Testis (tissue), 3 donors: ENCODE data around the gene SBNO2. TPM values are rescaled to one million over a fixed set of nuclear protein-coding genes. Genes with fewer than 3 reads are reported as not detected.

Experiments
- DNase-seq: peaks from one replicate; pipeline ENCODE4 v3.0.0-alpha.2; 2019
- H3K27ac ChIP-seq, 2 donors: fragments of 200-600 bp; sonication (generic); one replicate each; pipeline ENCODE4 v1.5.1; 2019
- H3K27me3 ChIP-seq: fragments of 200-600 bp; sonication (generic); one replicate; pipeline ENCODE4 v1.5.1; 2019
- H3K36me3 ChIP-seq: fragments of 200-600 bp; sonication (generic); one replicate; pipeline ENCODE4 v1.5.1; 2017; ENCODE audit warnings: low read depth; ENCODE audit errors: missing control alignments
- H3K4me1 ChIP-seq: fragments of 200-600 bp; sonication (generic); one replicate; pipeline ENCODE4 v1.5.1; 2019
- H3K4me3 ChIP-seq, 2 donors: fragments of 200-600 bp; sonication (generic); one replicate each; pipeline ENCODE4 v1.5.1; 2017 to 2019
- H3K9me3 ChIP-seq: fragments of 200-600 bp; sonication (generic); one replicate; pipeline ENCODE4 v1.5.1; 2017
- CTCF ChIP-seq, 3 experiments: fragments of 450-650 bp in 2 of 3; fragments of 200-600 bp in 1 of 3; sonication (generic) in 1 of 3; IDR thresholded peaks; one replicate each; pipeline ENCODE4 v1.5.1; 2016 to 2019; ENCODE audit warnings: antibody characterized with exemption in 3 of 3, mild to moderate bottlenecking in 2 of 3, moderate library complexity in 1 of 3
- POLR2A ChIP-seq: fragments of 450-650 bp; IDR thresholded peaks from one replicate; pipeline ENCODE4 v1.6.1; 2017; ENCODE audit warnings: antibody characterized with exemption, mild to moderate bottlenecking, moderate library complexity
- WGBS, 2 donors: methylation state at CpG; one replicate each; pipeline ENCODE4 v1.1.5; 2018; 5-methylcytosine and 5-hydroxymethylcytosine counted together
- intact Hi-C: fragments of 100-400 bp; cut with DNase I; formaldehyde crosslinking; loops from one replicate; pipeline ENCODE4 v1.15.1; 2023; ENCODE audit warnings: low total_unique reads
- polyA plus RNA-seq: library from polyadenylated mRNA; stranded (reverse); fragments of 350-450 nt; fragmentation: Illumina TruSeq; extraction: RNeasy Lipid Tissue Mini Kit (QIAGEN cat#74804); gene quantifications from one replicate; pipeline ENCODE4 v1.2.3, GENCODE V29; 2014; ENCODE audit warnings: low read depth, low replicate concordance; ENCODE audit not compliant: insufficient read depth
- total RNA-seq, 2 donors: library from RNA; depleted of rRNA; stranded (reverse); fragments of >200 nt; gene quantifications; one replicate each; pipeline ENCODE4 v1.2.3, GENCODE V29; 2016

Gene SBNO2
- total and polyA plus RNA-seq, 3 donors from 2014 or later: 34.3 to 65.0 (median 58.9) TPM

- no peaks in the 10 kb centered on the region for H3K36me3 ChIP-seq
- intact Hi-C loops: no loop called here
- DNase-seq: no peak
These were observed 65.6 kb downstream of the SBNO2 start for GRCh38 chr19:1108291-1109031.

GRCh38 chr19:1107661-1108261, 66.3 kb downstream of the SBNO2 start:
- Histone ChIP-seq H3K4me3 (no peak overlapping the region), H3K9me3 (no peaks in the 10 kb centered on the region), H3K27ac (no peak overlapping the region), H3K4me1 (peaks cover 45% of the 10 kb centered on the region), H3K27me3 (no peaks in the 10 kb centered on the region), H3K36me3 (no peaks in the 10 kb centered on the region)
- no peak for DNase-seq
- TF ChIP-seq CTCF (IDR thresholded peaks at IDR 0.05): no peak
- TF ChIP-seq POLR2A: no peak
- intact Hi-C loops: no loop called here
- 58 to 78% methylated on average over 2 to 25 of the region's 25 CpGs for WGBS, 2 donors

More at GRCh38 chr19:1108291-1109031, 65.6 kb downstream of the SBNO2 start:
- no peak for TF ChIP-seq CTCF (IDR thresholded peaks at IDR 0.05)
- no peak for TF ChIP-seq POLR2A
- Histone ChIP-seq H3K9me3 (no peaks in the 10 kb centered on the region), H3K27ac (no peak overlapping the region), H3K4me1 (peaks cover 45% of the 10 kb centered on the region), H3K27me3 (no peaks in the 10 kb centered on the region), H3K4me3 (peak overlapping the region in 1 of 2 donors; percentile 2)
- 57 to 78% methylated on average over 29 to 62 of the region's 89 CpGs for WGBS, 2 donors

GRCh38 chr19:1106841-1107660, 67.0 kb downstream of the SBNO2 start:
- Histone ChIP-seq H3K27ac (no peak overlapping the region), H3K36me3 (no peaks in the 10 kb centered on the region), H3K4me3 (no peak overlapping the region), H3K9me3 (no peaks in the 10 kb centered on the region), H3K27me3 (no peaks in the 10 kb centered on the region), H3K4me1 (peaks cover 45% of the 10 kb centered on the region)
- DNase-seq: no peak
- intact Hi-C loops: no loop called here
- 51% methylated on average over 7 to 14 of the region's 17 CpGs for WGBS, 2 donors
- no peak for TF ChIP-seq POLR2A
- peak in 1 of 3 experiments; percentile 6 for TF ChIP-seq CTCF (IDR thresholded peaks at IDR 0.05)

GRCh38 chr19:1105873-1106840, 67.9 kb downstream of the SBNO2 start:
- H3K27ac ChIP-seq: peak overlapping the region in 1 of 2 donors; percentile 99
- WGBS, 2 donors: 65 to 90% methylated on average over 16 to 32 of the region's 32 CpGs
- H3K9me3 ChIP-seq: no peaks in the 10 kb centered on the region
- H3K27me3 ChIP-seq: no peaks in the 10 kb centered on the region
- no peaks in the 10 kb centered on the region for H3K36me3 ChIP-seq
- DNase-seq: no peak
- H3K4me3 ChIP-seq: no peak overlapping the region
- no peak for TF ChIP-seq POLR2A
- TF ChIP-seq CTCF (IDR thresholded peaks at IDR 0.05): no peak
- peaks cover 46% of the 10 kb centered on the region for H3K4me1 ChIP-seq
- intact Hi-C loops: no loop called here
